Stimulated activated memory B cell treated with anti-CD40 and anti-IgM and Interleukin-4, amounts not matched to agents 10 μg/mL and 1 μg/mL and 100 μg/mL, for 72 hours (primary cell): ENCODE data around the gene PGF.
"Not testable (repeated sequence)": the region's sequence is repeated elsewhere in the genome, so short reads cannot be mapped to it uniquely, and the experiment has no call there.

Source experiments
- ATAC-seq: fragments of 150-1000 bp; cut with Tn5 transposase; 2 replicates; pipeline ENCODE4 v1.10.0; 2021
- H3K27ac Mint-ChIP-seq: one replicate; pipeline ENCODE4 v1.8.0; 2022; ENCODE audit warnings: mild to moderate bottlenecking, mixed read lengths
- H3K27me3 Mint-ChIP-seq: one replicate; pipeline ENCODE4 v1.8.0; 2022; ENCODE audit warnings: mixed read lengths
- H3K36me3 Mint-ChIP-seq: one replicate; pipeline ENCODE4 v1.8.0; 2022; ENCODE audit warnings: mixed read lengths
- H3K4me1 Mint-ChIP-seq: one replicate; pipeline ENCODE4 v1.8.0; 2022; ENCODE audit warnings: mixed read lengths
- H3K4me3 Mint-ChIP-seq: one replicate; pipeline ENCODE4 v1.8.0; 2022; ENCODE audit warnings: mild to moderate bottlenecking, moderate library complexity, mixed read lengths
- H3K9me3 Mint-ChIP-seq: one replicate; pipeline ENCODE4 v1.8.0; 2022; ENCODE audit warnings: mixed read lengths

Gene PGF

DNA sequence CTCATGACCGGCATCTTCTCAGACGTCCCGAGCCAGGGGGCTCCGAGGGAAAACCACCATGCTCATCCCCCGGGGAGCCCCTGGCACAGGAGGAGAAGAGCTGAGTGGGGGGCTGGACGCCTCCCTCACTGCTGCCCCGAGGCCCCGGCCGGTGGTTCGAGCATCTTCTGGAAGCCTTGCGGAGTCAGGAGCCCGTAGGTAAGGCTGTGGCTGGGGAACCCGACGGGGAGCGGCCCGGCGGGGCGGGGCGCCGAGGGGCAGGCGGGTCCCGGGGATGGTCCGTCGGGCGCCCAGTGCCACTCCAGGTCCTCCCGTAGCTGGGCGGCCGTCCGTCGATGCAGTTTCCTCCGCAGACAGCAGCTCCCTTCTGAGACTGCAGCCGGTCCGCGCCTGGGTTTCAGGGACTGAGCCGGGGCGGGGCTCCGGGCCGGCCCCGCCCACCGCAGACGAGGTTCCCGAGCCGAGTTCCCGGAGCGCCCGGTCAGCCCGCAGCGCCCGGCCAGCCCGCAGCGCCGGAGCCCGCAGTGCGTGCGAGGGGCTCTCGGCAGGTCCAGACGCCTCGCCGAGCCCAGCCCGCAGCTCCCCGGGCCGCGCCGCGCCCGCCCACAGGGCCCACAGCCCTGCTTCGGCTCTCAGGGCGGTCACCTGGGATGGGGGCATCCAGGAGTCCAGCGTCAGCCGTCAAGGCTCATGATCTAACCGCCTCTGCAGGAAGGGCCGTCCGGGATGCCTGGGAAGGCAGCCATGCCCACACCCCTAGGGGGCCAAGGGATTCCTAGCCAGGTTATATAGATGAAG lies at the start of gene PGF:
PGF (minus strand) TSS at position 369 of the 798 bp plus-strand sequence; CDS start at position 14, 355 bp downstream.
- H3K27me3 Mint-ChIP-seq: peaks cover 23% of the 10 kb centered on the region
- no peaks in the 10 kb centered on the region for H3K4me1 Mint-ChIP-seq
- H3K27ac Mint-ChIP-seq: no peak within 1 kb of the TSS
- no peaks in the 10 kb centered on the region for H3K9me3 Mint-ChIP-seq
- ATAC-seq: peak; percentile 64
- H3K4me3 Mint-ChIP-seq: peak within 1 kb of the TSS; percentile 50
- H3K36me3 Mint-ChIP-seq: no peaks in the 10 kb centered on the region

DNA sequence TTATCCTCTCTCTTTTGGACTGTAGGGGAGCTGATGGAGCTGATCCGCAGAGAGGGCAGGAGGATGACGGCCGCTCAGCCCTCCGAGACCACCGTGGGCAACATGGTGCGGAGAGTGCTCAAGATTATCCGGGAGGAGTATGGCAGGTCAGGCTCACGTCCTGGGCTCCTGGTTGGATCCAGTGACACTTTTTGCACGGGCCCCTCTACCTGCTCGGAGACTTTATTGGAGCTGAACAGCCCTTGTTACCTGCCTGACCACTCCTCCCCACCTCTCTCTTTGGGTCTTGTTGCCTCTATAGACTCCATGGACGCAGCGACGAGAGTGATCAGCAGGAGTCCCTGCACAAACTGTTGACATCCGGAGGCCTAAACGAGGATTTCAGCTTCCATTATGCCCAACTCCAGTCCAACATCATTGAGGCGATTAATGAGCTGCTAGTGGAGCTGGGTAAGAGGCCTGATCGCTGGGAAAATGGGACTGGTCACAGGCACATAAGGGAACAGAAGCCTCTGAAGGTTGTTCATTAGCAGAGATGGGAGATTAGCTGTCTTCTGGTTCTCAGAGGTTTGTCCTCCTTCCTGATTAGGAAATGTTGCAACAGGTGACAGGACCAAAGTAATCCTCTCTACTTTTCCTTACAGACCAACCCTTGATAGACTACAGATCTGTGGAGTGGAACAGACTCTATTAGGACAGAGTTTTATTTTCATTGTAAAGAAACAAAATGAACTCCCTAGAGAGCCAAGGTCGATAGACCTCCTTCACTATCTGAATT lies 48.0 kb upstream of the PGF start:
- peak overlapping the region; percentile 95 for H3K4me3 Mint-ChIP-seq
- no peaks in the 10 kb centered on the region for H3K27me3 Mint-ChIP-seq
- no peaks in the 10 kb centered on the region for H3K9me3 Mint-ChIP-seq
- peaks cover 37% of the 10 kb centered on the region for H3K36me3 Mint-ChIP-seq
- H3K4me1 Mint-ChIP-seq: peaks cover 36% of the 10 kb centered on the region
- no peak for ATAC-seq
- H3K27ac Mint-ChIP-seq: peak overlapping the region; percentile 90

DNA sequence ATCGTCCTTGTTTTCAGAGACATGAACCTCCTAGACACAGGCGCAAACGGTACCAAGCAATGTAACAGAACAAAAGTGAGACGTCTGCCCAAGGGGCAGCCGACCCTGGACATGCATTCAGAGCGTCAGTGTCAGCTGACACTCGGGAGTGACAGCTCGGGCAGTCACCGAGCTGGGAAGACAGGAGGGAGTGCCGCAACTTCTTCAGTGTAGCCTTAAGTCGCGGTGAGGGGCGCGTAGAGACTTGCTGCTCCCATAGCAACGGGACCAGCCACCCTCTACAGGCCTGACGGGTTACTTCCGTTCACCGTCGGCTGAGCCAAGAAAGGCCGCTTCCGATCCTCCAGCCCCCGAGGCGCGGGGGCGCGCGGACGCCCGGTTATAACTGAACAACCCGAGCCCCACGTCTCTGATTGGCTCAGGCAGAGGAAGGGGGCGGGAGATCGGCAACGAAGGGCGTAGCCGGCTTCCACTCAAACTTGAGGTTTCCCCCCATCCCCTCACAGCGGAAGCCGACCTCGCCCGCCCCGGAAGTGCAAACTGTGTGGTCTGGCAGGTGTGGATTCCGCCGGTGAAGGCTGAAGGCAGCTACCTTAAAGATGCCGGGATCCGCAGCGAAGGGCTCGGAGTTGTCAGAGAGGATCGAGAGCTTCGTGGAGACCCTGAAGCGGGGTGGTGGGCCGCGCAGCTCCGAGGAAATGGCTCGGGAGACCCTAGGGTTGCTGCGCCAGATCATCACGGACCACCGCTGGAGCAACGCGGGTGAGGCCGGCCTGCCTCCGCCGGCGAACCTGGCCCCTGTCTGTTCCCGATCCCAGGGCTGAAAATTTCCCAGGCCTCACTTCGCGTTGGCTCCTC lies 47.2 kb upstream of the PGF start, which contains the start of gene EIF2B2:
EIF2B2 (plus strand) TSS at position 530 of the 858 bp plus-strand sequence; CDS start at position 600, 70 bp downstream.
- Mint-ChIP-seq H3K9me3 (no peaks in the 10 kb centered on the region), H3K36me3 (peaks cover 29% of the 10 kb centered on the region), H3K4me1 (peaks cover 36% of the 10 kb centered on the region), H3K27ac (peak within 1 kb of the TSS; percentile 90), H3K4me3 (peak within 1 kb of the TSS; percentile 95), H3K27me3 (no peaks in the 10 kb centered on the region)
- ATAC-seq: peak; percentile 99

- Mint-ChIP-seq H3K4me1 (peaks cover 30% of the 10 kb centered on the region), H3K27me3 (no peaks in the 10 kb centered on the region), H3K27ac (peak overlapping the region; percentile 90), H3K9me3 (no peaks in the 10 kb centered on the region), H3K36me3 (peaks cover 22% of the 10 kb centered on the region), H3K4me3 (peak overlapping the region; percentile 95)
- ATAC-seq: no peak
Observed at GRCh38 chr14:75001899-75002298, 46.5 kb upstream of the PGF start.

- Mint-ChIP-seq H3K27me3 (no peaks in the 10 kb centered on the region), H3K9me3 (no peaks in the 10 kb centered on the region), H3K4me3 (no peak overlapping the region), H3K4me1 (peaks cover 30% of the 10 kb centered on the region), H3K27ac (no peak overlapping the region), H3K36me3 (peaks cover 15% of the 10 kb centered on the region)
- no peak for ATAC-seq
Observed at GRCh38 chr14:75001261-75001660, 45.9 kb upstream of the PGF start.

- not testable (repeated sequence) for H3K27ac Mint-ChIP-seq, H3K36me3 Mint-ChIP-seq, H3K9me3 Mint-ChIP-seq, ATAC-seq, H3K4me1 Mint-ChIP-seq, H3K27me3 Mint-ChIP-seq, H3K4me3 Mint-ChIP-seq
Observed at GRCh38 chr14:74995781-74996180, 40.4 kb upstream of the PGF start.

DNA sequence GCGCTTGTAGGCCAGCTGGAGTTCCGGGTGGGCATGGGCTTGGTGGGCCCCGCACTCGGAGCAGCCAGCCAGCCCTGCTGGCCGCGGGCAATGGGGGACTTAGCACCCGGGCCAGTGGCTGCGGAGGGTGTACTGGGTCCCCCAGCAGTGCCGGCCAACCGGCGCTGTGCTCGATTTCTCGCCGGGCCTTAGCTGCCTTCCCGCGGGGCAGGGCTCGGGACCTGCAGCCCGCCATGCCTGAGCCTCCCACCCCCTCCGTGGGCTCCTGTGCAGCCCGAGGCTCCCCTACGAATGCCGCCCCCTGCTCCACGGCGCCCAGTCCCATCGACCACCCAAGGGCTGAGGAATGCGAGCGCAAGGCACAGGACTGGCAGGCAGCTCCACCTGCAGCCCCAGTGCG lies 38.8 kb upstream of the PGF start:
- not testable (repeated sequence) for H3K36me3 Mint-ChIP-seq, H3K27me3 Mint-ChIP-seq, H3K4me1 Mint-ChIP-seq, H3K27ac Mint-ChIP-seq, ATAC-seq, H3K9me3 Mint-ChIP-seq, H3K4me3 Mint-ChIP-seq

- Mint-ChIP-seq H3K36me3 (no peaks in the 10 kb centered on the region), H3K4me1 (no peaks in the 10 kb centered on the region), H3K4me3 (no peak overlapping the region), H3K27ac (no peak overlapping the region), H3K27me3 (no peaks in the 10 kb centered on the region), H3K9me3 (no peaks in the 10 kb centered on the region)
- ATAC-seq: no peak
Observed at GRCh38 chr14:74988993-74989392, 33.6 kb upstream of the PGF start.

GRCh38 chr14:74988131-74988530 lies 32.7 kb upstream of the PGF start:
- Mint-ChIP-seq H3K4me1 (no peaks in the 10 kb centered on the region), H3K9me3 (no peaks in the 10 kb centered on the region), H3K27me3 (no peaks in the 10 kb centered on the region), H3K4me3 (no peak overlapping the region), H3K36me3 (no peaks in the 10 kb centered on the region), H3K27ac (no peak overlapping the region)
- ATAC-seq: no peak

DNA sequence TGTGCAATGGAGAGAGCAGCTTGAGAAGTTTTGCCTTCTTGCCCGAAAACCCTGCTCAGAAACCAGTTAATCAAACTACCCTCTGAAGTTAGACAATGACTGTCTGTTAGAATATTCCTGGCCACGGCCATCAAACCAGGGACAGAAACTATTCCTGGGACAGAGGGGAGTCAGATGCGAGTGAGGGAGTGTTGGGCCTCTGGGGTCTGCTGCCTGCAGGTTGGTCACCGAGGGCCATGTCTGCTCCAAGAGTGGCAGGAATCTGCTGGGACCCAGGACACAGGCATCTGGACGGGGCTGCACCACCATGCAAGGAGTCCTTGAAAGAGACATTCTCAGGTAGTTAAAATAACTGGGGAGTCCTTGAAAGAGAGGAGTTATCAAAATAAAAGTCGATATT lies 30.4 kb upstream of the PGF start:
- no peaks in the 10 kb centered on the region for H3K36me3 Mint-ChIP-seq
- ATAC-seq: no peak
- H3K27me3 Mint-ChIP-seq: no peaks in the 10 kb centered on the region

DNA sequence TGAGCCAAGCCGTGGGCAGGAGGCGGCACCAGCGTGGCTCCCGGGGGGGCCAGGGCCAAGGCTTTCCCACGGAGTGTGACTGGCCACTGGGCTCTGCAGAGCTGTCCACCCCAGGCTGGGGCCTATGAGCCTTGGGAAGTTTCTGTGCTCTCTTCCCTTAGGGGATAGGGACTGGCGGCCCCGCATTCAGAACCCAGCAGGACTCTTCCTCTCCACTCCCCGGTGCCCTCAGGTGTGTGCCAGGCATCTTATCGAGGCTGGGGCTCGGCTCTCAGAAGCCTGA lies 29.6 kb upstream of the PGF start:
- no peak overlapping the region for H3K27ac Mint-ChIP-seq
- no peak for ATAC-seq
- H3K4me1 Mint-ChIP-seq: peaks cover 7% of the 10 kb centered on the region
- H3K4me3 Mint-ChIP-seq: no peak overlapping the region
- H3K36me3 Mint-ChIP-seq: no peaks in the 10 kb centered on the region
- no peaks in the 10 kb centered on the region for H3K27me3 Mint-ChIP-seq
- H3K9me3 Mint-ChIP-seq: no peaks in the 10 kb centered on the region

More for the DNA sequence above, 30.4 kb upstream of the PGF start:
- Mint-ChIP-seq H3K9me3 (no peaks in the 10 kb centered on the region), H3K4me1 (peaks cover 7% of the 10 kb centered on the region), H3K27ac (no peak overlapping the region), H3K4me3 (no peak overlapping the region)

- Mint-ChIP-seq H3K27me3 (no peaks in the 10 kb centered on the region), H3K27ac (no peak overlapping the region), H3K9me3 (no peaks in the 10 kb centered on the region), H3K36me3 (no peaks in the 10 kb centered on the region), H3K4me3 (no peak overlapping the region), H3K4me1 (peaks cover 7% of the 10 kb centered on the region)
- no peak for ATAC-seq
Observed at GRCh38 chr14:74984236-74985027, 29.0 kb upstream of the PGF start.

DNA sequence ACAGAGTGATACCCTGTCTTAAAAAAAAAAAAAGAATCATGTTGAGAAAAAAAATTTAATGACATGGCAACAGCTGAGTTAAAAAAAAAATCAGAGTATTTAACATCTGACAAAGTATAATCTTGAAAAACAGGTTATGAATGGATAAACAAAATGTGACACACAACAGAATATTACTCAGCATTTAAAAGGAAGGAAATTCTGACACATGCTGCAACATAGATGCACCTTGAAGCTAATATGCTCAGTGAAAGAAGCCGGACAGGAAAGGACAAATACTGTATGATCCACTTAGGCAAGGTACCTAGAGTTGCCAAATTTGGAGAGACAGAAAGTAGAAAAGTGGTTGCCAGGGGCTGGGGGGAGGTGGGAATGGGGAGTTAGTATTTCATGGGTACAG lies 27.9 kb upstream of the PGF start:
- Mint-ChIP-seq H3K27me3 (no peaks in the 10 kb centered on the region), H3K36me3 (no peaks in the 10 kb centered on the region), H3K27ac (no peak overlapping the region), H3K9me3 (no peaks in the 10 kb centered on the region), H3K4me1 (peaks cover 7% of the 10 kb centered on the region), H3K4me3 (no peak overlapping the region)
- no peak for ATAC-seq

GRCh38 chr14:74982661-74983060 lies 27.3 kb upstream of the PGF start:
- Mint-ChIP-seq H3K36me3 (no peaks in the 10 kb centered on the region), H3K4me1 (peaks cover 7% of the 10 kb centered on the region), H3K27me3 (no peaks in the 10 kb centered on the region), H3K27ac (no peak overlapping the region), H3K9me3 (no peaks in the 10 kb centered on the region), H3K4me3 (no peak overlapping the region)
- ATAC-seq: no peak

DNA sequence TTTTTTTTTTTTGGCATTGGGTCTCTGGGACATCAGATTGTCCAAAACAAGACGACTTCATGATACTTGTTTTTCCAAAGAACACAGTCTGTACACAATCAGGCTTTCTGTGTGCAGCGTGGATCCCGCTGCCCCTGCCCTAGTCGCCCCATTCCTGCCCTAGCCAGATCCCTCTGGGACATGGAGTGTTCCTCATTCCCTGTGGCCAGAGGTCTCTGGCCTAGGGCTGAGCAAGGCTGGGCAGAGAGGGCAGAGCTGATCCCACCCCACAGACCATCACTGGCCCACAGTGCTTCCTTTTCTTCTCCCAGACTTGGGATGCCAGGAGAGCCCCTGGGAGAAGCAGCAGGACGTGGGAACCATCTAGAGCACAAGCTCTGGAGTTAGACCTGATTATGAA lies 26.4 kb upstream of the PGF start:
- H3K9me3 Mint-ChIP-seq: no peaks in the 10 kb centered on the region
- H3K4me1 Mint-ChIP-seq: peaks cover 7% of the 10 kb centered on the region
- no peak overlapping the region for H3K4me3 Mint-ChIP-seq
- no peak overlapping the region for H3K27ac Mint-ChIP-seq
- no peak for ATAC-seq
- H3K36me3 Mint-ChIP-seq: no peaks in the 10 kb centered on the region
- no peaks in the 10 kb centered on the region for H3K27me3 Mint-ChIP-seq
